Fibroblast of skin of right biceps (primary cell): Measurements from ENCODE around the gene NPAS2.

Experiments
- DNase-seq: peaks from one replicate; pipeline ENCODE4 v3.0.0-alpha.2; 2013

Gene NPAS2

GRCh38 chr2:100799686-100800085 is 20.3 kb upstream of the NPAS2 start:
- DNase-seq = no peak

- no peak for DNase-seq
Observed at GRCh38 chr2:100800915-100801314, 19.0 kb upstream of the NPAS2 start.

GRCh38 chr2:100801402-100801801 is 18.5 kb upstream of the NPAS2 start:
- DNase-seq = no peak

GRCh38 chr2:100802066-100802465 is 17.9 kb upstream of the NPAS2 start:
- DNase-seq = peak; percentile 23

GRCh38 chr2:100803334-100803733 is 16.6 kb upstream of the NPAS2 start:
- no peak for DNase-seq

GRCh38 chr2:100806550-100806949 is 13.4 kb upstream of the NPAS2 start:
- no peak for DNase-seq

GRCh38 chr2:100807707-100808106 is 12.2 kb upstream of the NPAS2 start:
- DNase-seq = no peak

- DNase-seq = no peak
Observed at GRCh38 chr2:100808582-100808981, 11.4 kb upstream of the NPAS2 start.

GRCh38 chr2:100809506-100809905 is 10.4 kb upstream of the NPAS2 start:
- no peak for DNase-seq

- DNase-seq = no peak
Observed at GRCh38 chr2:100810603-100811145, 9.3 kb upstream of the NPAS2 start.

GRCh38 chr2:100812116-100812515 is 7.8 kb upstream of the NPAS2 start:
- no peak for DNase-seq

GRCh38 chr2:100812573-100812972 is 7.4 kb upstream of the NPAS2 start:
- DNase-seq = no peak

GRCh38 chr2:100813527-100813926 is 6.4 kb upstream of the NPAS2 start:
- DNase-seq = peak; percentile 64

GRCh38 chr2:100814043-100814442 is 5.9 kb upstream of the NPAS2 start:
- no peak for DNase-seq

- DNase-seq = no peak
Observed at GRCh38 chr2:100814453-100814852, 5.5 kb upstream of the NPAS2 start.

- no peak for DNase-seq
Observed at GRCh38 chr2:100817388-100817985, 2.5 kb upstream of the NPAS2 start.

GRCh38 chr2:100818003-100818605 is 1.8 kb upstream of the NPAS2 start:
- no peak for DNase-seq

GRCh38 chr2:100818606-100819369 is 1.2 kb upstream of the NPAS2 start:
- peak; percentile 79 for DNase-seq

GRCh38 chr2:100820273-100820522 is 259 bp downstream of the NPAS2 start:
- no peak for DNase-seq

GRCh38 chr2:100820523-100821254 is 750 bp downstream of the NPAS2 start:
- DNase-seq = no peak

- DNase-seq = no peak
Observed at GRCh38 chr2:100821255-100821910, 1.4 kb downstream of the NPAS2 start.

- DNase-seq = no peak
Observed at GRCh38 chr2:100821911-100822265, 1.9 kb downstream of the NPAS2 start.

GRCh38 chr2:100822587-100823248 is 2.8 kb downstream of the NPAS2 start:
- peak; percentile 73 for DNase-seq
